IMR-90 (cell line): ENCODE measurements around the gene DPM1. TPM values are rescaled to one million over a fixed set of nuclear protein-coding genes. Genes with fewer than 3 reads are reported as not detected.

Experiments used
- FOS ChIP-seq: fragments of 150-350 bp; IDR thresholded peaks from 2 replicates; pipeline ENCODE4 v1.6.1; 2016; ENCODE audit warnings: low read depth, low read length
- MAZ ChIP-seq: IDR thresholded peaks from 2 replicates; pipeline ENCODE4 v1.6.1; 2012; ENCODE audit warnings: low read depth, mild to moderate bottlenecking, low read length, improper control_type of control experiment, moderate library complexity, borderline replicate concordance
- POLR2A ChIP-seq: IDR thresholded peaks from 2 replicates; pipeline ENCODE4 v1.6.1; 2012; ENCODE audit warnings: mild to moderate bottlenecking, low read depth, low read length
- polyA plus RNA-seq, 3 experiments: library from polyadenylated mRNA; depleted of rRNA; stranded (reverse); fragments of >200 nt; gene quantifications; 2 replicates each; pipeline ENCODE4 v1.2.3, GENCODE V29; 2012; ENCODE audit warnings: low replicate concordance in 1 of 3
- total RNA-seq: library from RNA; depleted of rRNA; stranded (reverse); fragments of >200 nt; gene quantifications from 2 replicates; pipeline ENCODE4 v1.2.3, GENCODE V29; 2012

DPM1 gene
- total and polyA plus RNA-seq, 2 of the 4 experiments (the other 2 are of a cell fraction), result 59.1 to 89.1 TPM

DNA sequence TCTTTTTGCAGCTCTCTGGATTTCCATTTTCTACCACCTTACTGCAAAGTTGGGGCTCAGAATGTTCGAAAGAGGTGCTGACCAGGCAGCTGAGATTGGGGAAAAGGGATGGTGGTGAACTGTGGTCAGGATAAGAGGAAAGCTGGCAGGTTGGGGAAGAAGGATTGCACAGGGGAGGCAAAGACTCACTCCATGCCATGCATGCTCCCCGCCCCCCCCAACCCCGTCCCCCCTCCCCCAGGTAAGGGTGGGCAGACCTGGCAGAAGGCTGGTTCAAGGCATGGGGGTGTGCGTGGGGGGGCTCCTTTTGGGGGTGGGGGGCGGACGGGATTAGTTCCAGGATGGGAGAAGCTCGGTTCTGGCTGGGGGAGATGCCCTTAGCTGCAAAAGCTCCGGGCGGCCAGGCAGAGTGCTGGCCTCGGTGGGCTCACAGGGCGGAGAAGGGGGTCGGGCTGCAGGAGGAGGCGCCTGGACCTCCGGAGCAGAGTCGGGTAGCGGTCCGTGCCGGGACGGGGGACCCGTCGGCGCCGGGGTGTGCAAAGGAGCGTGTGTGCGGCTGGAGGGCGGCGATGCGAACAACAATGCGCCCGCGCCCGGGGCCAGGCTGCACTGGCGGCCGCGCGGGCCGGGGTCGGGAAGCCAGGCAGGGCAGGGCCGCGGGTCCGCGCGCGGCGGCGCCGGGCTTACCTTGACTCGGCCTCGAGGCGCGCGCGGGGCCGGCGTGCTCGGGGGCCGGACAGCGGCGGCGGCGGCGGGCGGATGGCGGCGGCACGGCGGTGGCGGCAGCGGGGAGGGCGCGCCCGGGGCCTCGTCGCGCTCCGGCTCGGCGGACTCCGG lies 28.0 kb downstream of the DPM1 start (continued):
- TF ChIP-seq FOS (no peak), POLR2A (no peak), MAZ (no peak)
